T1000 (cell line): Measurements from ENCODE around the gene EPHA4.

ENCODE experiments used
- DNase-seq: peaks from one replicate; lab custom pipeline; 2025; ENCODE audit warnings: mixed read lengths; lab: John Stamatoyannopoulos, UW

The EPHA4 gene

GRCh38 chr2:221392228-221392881 lies 179.7 kb downstream of the EPHA4 start:
- DNase-seq, result no peak

- no peak for DNase-seq
Observed at GRCh38 chr2:221390878-221391277, 181.2 kb downstream of the EPHA4 start.

- no peak for DNase-seq
Observed at GRCh38 chr2:221389904-221390303, 182.2 kb downstream of the EPHA4 start.

DNA sequence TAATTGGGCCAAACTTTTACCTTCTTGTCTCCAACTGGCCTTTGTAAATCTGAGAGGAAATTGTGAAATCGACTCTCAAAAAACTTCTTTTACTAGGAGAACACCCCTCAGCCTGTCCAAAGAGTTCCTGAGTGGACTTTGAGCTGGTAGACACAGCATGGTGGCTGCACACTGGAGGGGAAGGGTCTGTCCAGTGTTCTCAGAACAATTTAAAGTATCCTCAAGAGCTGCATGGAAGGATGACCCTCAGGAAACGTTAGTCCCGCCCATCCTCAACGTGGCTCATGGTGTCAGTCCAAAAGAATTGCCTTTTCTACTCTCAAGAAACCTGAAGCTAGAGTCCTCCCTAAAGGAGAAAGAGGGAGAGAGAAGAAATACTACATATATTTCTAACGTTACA lies 182.7 kb downstream of the EPHA4 start:
- no peak for DNase-seq

DNA sequence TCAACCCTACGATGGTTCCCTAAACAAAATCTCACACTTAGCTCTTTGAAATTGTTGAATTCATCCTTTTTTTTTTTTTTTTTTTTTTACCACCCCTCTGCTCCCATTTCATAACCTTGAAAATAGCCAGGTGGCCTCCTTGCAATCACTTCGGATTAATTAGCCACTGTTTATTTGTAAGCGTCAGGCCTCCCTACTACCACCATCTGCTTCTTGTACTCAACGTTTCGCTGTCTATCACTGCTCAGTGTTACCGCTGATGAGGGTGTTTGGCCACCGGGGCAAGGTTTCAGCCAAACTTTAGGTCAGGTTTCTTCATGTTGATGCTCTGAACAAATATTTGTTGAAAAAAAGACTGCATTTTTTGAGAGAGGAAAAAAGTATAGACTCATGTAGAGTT lies 183.2 kb downstream of the EPHA4 start:
- no peak for DNase-seq

DNA sequence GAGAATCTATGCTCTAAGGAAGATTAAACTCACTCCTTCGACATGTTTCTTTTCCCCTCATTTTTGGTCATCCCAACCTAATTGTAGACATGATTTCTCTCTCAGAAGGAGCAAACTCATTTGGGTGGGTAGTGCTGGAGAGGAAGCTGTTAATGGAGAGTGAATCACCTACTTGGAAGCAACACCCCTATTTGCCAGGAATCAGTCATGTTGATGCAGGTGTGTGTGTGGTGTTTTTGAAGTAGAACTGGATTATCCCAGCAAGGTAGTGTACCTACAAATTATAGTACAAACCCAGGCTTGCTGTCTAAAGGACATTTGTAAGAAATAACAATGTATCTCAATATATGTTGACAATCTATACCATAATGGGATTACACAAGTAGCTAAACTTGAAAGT lies 186.4 kb downstream of the EPHA4 start:
- no peak for DNase-seq

DNA sequence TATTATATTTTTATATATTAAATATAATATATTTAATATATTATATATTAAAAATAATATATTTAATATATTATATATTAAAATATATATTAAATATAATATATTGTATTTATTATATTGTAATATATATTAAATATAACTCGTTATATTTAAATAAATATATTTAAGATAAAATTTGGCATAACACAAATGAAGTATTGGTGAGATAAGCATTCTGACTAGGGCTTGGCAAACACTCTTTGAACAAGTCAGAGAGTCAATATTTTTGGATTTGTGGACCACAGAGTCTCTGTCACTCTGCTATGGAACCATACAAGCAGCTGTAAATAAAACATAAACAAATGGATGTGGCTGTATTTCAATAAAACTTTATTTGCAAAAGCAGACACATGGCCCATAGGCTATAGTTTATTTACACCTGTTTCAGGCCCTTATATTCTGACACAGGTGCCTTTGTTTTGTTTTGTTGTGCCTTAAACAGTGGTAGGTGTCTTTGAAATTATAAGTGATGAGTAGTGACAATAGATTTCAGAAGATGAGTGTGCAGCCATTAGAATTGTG lies 190.1 kb downstream of the EPHA4 start:
- no peak for DNase-seq

DNA sequence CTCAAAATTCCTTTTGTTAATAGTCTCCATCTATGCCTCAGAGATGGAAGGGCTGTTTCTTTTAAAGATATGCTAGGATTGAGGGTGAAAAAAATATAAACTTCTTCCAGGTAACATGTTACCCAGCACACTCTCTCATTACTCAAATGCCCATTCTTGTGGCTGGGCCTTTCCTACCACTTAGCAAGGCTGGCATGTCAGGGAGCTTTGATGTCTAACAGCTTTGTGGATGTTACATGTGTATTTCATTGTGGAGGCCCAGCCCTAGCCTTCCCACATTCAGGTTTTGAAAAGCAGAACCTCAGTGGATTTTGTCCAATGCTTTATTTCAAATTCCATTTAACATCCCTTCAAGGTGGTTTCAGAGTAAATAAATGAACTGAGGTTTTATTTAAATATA lies 191.4 kb downstream of the EPHA4 start:
- DNase-seq, result no peak

- DNase-seq, result no peak
Observed at GRCh38 chr2:221380062-221380461, 192.0 kb downstream of the EPHA4 start.

GRCh38 chr2:221377597-221377996 lies 194.5 kb downstream of the EPHA4 start:
- DNase-seq, result no peak

DNA sequence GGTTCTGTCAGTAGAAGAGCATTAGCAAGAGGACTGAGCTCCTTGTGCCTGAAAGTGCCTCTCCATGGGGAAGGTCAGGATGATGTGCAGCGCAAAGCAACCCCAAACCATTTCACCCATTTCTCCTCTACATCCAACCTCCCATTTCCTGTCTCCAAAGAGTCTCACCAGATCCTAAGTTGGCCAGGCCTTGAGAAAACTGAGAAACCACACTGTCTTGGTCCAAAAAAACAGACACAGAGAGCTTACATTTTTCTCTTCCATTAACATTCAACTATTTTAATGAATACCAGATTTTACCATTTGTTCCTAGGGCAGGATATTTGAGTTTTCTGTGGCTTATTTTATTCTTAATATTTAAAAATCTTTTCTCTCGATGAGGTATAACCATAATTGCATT lies 195.0 kb downstream of the EPHA4 start:
- DNase-seq, result no peak

DNA sequence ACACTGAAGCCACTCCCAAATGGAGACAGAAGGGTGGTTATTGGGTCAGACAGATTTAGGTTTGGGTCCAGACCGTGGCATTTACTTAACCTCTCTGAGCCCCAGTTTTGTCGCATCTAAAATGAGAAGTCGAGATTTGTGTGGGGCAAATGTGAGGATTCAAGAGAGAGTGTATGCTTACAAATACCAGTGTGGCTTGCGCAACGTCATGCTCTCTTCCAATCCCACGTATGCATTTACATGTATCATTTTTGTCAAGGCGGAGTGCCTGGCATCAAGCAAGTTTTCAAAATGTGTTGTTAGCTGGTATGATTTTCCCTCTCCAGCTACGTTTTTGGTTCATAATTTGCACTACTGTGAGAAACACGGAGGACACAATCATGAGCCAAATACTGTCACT lies 197.9 kb downstream of the EPHA4 start:
- DNase-seq, result no peak

GRCh38 chr2:221372907-221373306 lies 199.2 kb downstream of the EPHA4 start:
- no peak for DNase-seq

- DNase-seq, result no peak
Observed at GRCh38 chr2:221372159-221372884, 199.8 kb downstream of the EPHA4 start.

- no peak for DNase-seq
Observed at GRCh38 chr2:221371347-221371746, 200.8 kb downstream of the EPHA4 start.

DNA sequence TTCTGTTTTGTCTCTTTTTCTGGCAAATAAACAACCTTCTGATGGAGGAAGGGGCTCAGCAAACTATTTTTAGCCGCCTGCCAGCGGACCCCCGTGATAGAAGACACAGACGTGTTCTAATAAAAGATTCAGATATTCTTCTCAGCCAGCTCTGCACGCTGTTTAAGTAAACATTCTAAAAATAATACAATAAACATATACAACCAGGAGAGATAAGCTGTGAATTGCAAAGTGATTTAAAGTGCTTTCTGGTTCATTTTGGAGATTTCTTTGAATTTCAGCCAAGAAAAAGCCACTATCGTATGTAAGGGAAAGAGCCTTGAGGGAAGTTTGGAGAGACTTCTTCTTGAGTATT lies 201.3 kb downstream of the EPHA4 start:
- no peak for DNase-seq

DNA sequence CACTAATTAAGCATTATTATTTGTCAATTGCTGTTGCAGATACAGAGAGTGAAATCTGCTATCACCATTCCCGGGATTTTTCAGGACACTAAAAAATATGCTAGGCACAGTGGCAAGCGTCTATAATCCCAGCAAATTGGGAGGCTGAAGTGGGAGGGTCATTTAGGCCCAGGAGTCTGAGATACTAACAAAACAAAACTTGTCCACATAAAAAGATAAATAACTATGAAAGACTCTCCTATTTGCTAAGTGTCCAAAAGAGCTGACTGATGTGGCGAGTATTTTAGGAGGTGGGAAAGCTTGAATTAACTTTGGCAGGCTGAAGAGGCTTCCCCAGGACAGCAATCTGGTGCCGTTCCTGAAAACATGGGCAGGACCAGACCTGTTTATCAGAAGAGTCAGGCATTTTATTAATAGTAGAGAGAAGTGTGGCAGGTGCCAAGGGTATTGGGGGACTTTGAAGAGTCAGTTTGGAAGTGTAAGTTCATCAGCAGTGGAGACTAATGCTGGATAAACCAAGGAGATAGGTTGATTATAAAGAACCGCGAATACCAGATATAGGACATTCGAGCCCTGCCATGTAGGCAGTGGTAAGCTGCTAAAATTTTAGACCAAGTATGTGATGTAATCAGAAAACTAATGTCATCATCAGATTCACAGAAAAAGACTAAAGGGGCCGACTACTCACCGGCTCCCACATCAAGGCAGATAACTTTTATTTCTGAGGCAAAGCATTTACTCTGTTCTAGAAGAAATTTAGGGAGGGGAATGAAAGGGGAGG lies 201.8 kb downstream of the EPHA4 start:
- DNase-seq, result no peak
